ENCODE results near the gene CEP131. TPM values are rescaled to one million over a fixed set of nuclear protein-coding genes. Genes with fewer than 3 reads are reported as not detected.

The CEP131 gene
- total RNA-seq, 2 experiments from 2014 or later, result 13.6 to 20.6 TPM

DNA sequence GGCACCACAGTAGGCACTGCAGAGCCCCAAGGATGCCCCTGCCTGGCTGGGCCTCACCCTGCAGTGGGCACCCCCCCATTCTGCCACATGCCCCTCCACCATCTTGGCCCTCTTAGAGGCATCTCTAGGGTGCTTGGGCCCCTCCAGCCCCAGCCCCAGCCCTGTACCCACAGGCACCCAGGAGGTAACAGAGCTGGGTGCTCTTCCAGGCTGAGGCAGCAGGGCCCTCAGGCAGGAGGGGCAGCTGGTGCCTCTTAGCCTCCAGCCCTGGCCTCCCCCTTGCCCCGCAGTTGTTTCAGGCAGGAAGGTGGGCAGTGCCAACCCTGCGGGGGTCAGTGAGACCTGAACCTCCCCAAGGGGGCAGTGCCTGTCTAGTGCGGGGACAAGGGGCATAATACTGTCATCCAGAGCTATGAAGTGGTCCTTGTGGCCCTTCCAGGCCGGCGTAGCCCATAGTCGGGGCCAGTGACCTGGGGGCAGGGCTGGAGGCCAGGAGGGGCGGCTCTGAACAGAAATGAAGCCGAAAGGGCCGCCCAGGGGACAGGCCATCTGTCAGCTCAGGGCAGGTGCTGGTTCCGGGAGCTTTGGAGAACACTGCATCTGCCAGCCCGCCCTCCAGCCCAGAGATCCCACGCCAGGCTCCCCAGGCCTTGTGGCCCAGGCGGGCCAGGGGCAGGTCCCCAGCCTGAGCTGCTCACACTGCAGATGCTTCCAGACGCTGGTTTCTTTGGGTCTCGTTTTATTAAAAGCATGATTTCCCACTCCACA lies 51.9 kb downstream of the CEP131 start:
- Mint-ChIP-seq H3K27ac (no peak overlapping the region), H3K9me3 (ENCODE audit: low read depth) (no peaks in the 10 kb centered on the region), H3K4me3 (no peak overlapping the region), H3K4me1 (no peaks in the 10 kb centered on the region), H3K27me3 (peaks cover 14% of the 10 kb centered on the region), H3K36me3 (no peaks in the 10 kb centered on the region)
- CTCF ChIA-PET, result no interaction called here
- no peak for DNase-seq
- no peak for ATAC-seq

DNA sequence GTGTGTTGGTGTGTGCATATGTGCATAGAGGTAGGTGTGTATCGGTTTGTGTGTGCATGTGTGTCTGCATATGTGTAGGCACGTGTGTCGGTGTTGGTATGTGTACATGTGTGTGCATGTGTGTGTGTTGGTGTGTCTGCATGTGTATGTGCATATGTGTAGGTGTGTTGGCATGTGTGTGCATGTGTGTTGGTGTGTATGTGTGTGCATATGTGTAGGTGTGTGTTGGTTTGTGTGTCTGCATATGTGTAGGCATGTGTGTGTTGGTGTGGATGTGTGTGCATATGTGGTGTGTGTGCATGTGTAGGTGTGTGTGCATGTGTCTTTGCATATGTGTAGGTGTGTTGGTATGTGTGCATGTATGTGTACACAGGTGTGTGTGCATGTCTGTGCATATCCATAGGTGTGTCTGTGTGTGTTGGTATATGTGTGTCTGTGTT lies 52.9 kb downstream of the CEP131 start:
- CTCF ChIA-PET, result no interaction called here
- peaks cover 18% of the 10 kb centered on the region for H3K27me3 Mint-ChIP-seq
- H3K4me3 Mint-ChIP-seq, result no peak overlapping the region
- DNase-seq (no peak), ATAC-seq (no peak)
- no peaks in the 10 kb centered on the region for H3K36me3 Mint-ChIP-seq
- no peaks in the 10 kb centered on the region for H3K4me1 Mint-ChIP-seq
- no peak overlapping the region for H3K27ac Mint-ChIP-seq
- H3K9me3 Mint-ChIP-seq (ENCODE audit: low read depth), result no peaks in the 10 kb centered on the region

DNA sequence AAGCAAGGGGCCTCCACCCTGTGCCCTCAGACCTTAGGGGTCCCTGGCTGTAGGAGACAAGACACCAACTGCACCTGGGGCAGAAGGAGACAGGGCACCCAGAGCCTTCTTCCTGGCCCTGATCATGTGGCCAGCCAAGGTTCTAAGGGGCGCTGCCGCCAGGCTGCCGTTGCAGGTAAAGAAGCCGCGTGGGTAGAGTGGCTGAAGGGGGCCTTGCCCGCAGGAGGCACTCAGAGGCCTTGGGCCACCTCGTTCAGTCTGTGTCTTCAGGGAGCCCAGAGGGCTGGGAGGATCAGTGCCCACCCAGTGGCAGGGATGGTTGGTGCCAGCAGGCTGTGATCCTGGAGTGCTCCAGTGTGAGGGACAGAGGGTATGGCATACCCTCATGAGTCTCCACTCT lies 55.1 kb downstream of the CEP131 start:
- Mint-ChIP-seq H3K36me3 (no peaks in the 10 kb centered on the region), H3K27me3 (peaks cover 14% of the 10 kb centered on the region), H3K4me3 (no peak overlapping the region), H3K4me1 (no peaks in the 10 kb centered on the region), H3K9me3 (ENCODE audit: low read depth) (no peaks in the 10 kb centered on the region), H3K27ac (no peak overlapping the region)
- CTCF ChIA-PET, result no interaction called here
- no peak for DNase-seq
- no peak for ATAC-seq

DNA sequence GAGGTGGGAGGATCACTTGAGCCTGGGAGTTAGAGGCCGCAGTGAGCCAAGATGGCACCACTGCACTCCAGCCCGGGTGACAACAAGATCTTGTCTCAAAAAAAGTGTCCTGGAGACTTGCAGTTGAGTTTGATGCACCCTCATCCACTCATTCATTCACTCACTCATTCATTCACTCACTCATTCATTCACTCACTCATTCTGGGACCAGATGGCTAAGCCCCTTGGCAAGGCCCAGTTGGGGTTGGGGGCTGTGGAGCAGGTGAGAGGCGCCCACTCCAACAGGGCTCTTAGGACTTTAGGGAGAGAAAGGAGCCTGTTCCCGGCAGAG lies 55.6 kb downstream of the CEP131 start:
- Mint-ChIP-seq H3K4me3 (no peak overlapping the region), H3K27me3 (peaks cover 14% of the 10 kb centered on the region), H3K27ac (no peak overlapping the region), H3K36me3 (no peaks in the 10 kb centered on the region), H3K9me3 (ENCODE audit: low read depth) (no peaks in the 10 kb centered on the region), H3K4me1 (no peaks in the 10 kb centered on the region)
- ATAC-seq (no peak), DNase-seq (no peak)
- CTCF ChIA-PET, result no interaction called here

DNA sequence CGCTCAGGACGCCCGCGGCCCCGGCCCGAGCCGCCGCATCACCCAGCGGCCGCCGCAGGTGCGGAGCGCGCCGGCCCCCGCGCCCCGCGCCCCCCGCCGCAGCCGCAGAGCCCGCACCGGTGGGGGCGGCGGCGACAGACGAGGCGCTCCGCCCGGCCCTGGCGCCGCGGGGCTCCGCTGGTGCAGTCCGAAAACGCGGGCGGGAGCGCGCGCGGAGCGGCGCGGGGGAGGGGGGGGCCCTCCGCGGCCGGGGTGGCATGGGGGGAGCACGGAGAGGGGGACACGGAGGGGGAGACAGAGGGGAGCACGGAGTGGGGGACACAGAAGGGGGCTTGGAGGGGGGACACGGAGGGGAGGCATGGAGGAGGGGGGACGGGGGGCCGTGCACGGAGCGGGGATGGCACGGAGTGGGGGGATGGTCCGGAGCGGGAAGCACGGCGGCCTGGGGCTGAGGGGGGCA lies 56.7 kb downstream of the CEP131 start, which contains the start of gene AATK:
Gene AATK, minus strand, starts transcription at position 189 of the 460 bp plus-strand sequence. CDS start 229 bp downstream, outside the sequence.
- no peak for DNase-seq
- ATAC-seq, result no peak
- Mint-ChIP-seq H3K36me3 (no peaks in the 10 kb centered on the region), H3K27ac (no peak within 1 kb of the TSS), H3K4me1 (no peaks in the 10 kb centered on the region), H3K4me3 (no peak within 1 kb of the TSS), H3K27me3 (peaks cover 14% of the 10 kb centered on the region), H3K9me3 (ENCODE audit: low read depth) (no peaks in the 10 kb centered on the region)
- CTCF ChIA-PET, result no interaction called here

DNA sequence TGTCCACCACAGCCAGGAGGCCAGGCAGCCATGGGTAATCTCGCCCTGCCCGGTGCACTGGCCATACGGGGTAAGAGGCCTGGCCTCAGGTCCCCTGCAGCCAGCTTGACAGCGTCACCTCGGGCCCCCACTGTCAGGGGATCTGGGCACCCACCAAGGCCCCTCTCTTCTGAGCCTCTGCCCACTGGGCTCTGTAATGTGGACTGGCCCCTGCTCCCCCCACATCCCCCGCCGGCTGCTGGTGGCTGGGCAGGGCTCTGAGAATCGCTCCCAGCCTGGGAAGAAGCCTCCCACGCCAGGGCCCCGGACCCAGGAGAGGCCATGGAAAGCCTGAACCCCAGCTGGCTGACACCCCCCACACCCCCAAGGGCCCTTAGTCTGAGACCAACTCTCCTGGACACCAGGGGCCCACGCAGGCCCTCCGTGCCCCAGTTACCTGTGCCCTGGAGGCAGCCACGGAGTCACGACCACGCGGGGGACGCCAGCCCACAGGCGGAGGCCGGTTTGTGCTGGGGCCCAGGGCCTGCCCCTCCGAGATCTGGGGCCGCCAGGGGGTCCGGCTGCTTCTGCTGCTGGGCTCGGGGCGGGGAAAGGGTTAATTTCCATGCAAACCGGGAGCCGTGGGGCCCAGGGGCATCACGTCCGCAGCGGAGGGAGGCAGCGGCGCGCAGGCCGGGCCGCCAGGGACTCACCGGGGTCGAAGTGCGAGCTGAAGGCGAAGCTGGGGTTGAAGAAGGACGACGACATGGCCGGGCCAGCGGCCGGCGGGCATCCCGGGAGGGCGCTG lies 57.3 kb downstream of the CEP131 start, which contains the start of gene PVALEF:
Gene PVALEF, plus strand, starts transcription at position 262 of the 787 bp plus-strand sequence. CDS start 15,720 bp downstream, outside the sequence.
- CTCF ChIA-PET, result no interaction called here

DNA sequence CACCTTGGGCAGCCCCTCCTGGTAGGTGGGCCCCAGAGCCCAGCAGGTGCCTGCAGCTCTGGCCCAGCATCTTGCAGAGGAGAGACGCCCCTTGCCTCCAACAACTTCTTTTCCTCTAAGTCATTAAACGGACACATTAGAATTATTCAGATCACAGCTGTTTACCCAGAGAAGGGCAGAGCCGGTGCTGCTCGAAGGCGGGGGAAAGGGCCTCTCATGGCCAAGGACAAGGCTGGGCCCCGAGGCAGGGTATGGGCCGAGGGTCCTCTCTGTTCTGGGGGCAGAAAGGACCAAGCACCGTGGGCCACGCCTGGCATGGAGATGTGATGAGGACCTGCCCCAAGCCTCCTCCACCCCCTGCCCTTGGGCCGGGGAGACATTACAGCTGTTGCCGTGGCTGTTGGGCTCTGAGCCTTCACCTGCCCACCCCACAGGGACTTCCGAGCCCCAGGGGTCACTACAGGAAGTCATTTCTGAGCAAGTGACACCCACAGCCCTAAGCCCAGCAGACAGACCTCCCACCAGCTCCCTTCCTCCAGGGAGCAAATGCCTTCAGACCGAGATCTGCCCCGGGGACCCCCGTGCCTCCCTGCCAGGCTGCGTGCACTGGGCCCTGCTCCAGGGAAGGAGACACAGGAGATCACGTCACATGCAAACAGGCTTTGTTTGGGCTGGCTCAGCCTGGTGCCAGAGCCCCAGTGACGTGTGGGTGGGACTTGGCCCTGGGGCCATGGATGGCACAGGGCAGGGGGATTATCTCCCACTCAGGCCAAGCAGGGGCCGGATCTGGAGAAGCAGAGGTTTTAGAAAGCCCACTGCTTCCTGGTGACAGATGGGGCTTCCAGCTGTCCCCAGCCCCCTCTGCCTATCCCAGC lies 58.2 kb downstream of the CEP131 start:
- no peaks in the 10 kb centered on the region for H3K36me3 Mint-ChIP-seq
- no peaks in the 10 kb centered on the region for H3K4me1 Mint-ChIP-seq
- peaks cover 14% of the 10 kb centered on the region for H3K27me3 Mint-ChIP-seq
- CTCF ChIA-PET, result no interaction called here
- DNase-seq, result no peak
- no peaks in the 10 kb centered on the region for H3K9me3 Mint-ChIP-seq (ENCODE audit: low read depth)
- ATAC-seq, result no peak
- no peak overlapping the region for H3K27ac Mint-ChIP-seq
- no peak overlapping the region for H3K4me3 Mint-ChIP-seq

More for the DNA sequence above, 57.3 kb downstream of the CEP131 start, which contains the start of gene PVALEF:
- H3K4me3 Mint-ChIP-seq, result no peak within 1 kb of the TSS
- DNase-seq (no peak), ATAC-seq (no peak)
- no peaks in the 10 kb centered on the region for H3K9me3 Mint-ChIP-seq (ENCODE audit: low read depth)
- peaks cover 14% of the 10 kb centered on the region for H3K27me3 Mint-ChIP-seq
- no peaks in the 10 kb centered on the region for H3K4me1 Mint-ChIP-seq
- H3K36me3 Mint-ChIP-seq, result no peaks in the 10 kb centered on the region
- H3K27ac Mint-ChIP-seq, result no peak within 1 kb of the TSS

DNA sequence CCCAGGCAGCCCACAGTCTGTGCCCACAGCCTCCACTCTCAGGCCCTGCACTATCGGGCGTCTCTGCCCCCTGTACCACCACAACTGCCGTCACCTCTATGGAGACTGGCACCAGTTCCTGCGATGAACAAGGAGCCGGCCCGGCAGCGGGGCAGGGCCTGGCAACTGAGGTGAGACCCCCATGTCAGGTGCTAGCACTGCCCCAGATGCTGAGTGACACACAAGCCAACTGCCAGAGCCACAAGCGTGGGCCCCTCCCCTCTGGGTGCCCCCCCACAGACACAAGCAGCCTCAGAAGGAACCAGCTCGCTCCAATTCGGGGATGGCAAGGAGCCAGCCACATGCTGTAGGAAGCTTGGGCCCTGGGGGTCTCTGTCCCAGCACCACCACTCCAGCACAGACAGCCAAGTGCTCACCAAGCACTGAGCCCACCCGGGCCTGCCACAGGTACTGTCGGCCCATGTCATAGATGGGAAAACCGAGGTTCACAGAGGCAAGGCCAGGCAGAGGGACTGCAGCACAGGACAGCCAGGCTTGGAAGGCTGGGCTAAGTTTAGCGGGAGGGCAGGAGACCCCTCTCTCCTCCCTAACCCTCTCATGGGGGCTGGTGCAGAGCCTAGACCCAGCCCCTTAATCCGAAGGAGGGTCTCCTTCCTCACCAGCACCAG lies 58.9 kb downstream of the CEP131 start:
- no peaks in the 10 kb centered on the region for H3K9me3 Mint-ChIP-seq (ENCODE audit: low read depth)
- H3K27ac Mint-ChIP-seq, result no peak overlapping the region
- H3K4me1 Mint-ChIP-seq, result no peaks in the 10 kb centered on the region
- H3K4me3 Mint-ChIP-seq, result no peak overlapping the region
- no peaks in the 10 kb centered on the region for H3K36me3 Mint-ChIP-seq
- H3K27me3 Mint-ChIP-seq, result peaks cover 14% of the 10 kb centered on the region
- DNase-seq, result no peak
- ATAC-seq, result no peak
- CTCF ChIA-PET, result no interaction called here

DNA sequence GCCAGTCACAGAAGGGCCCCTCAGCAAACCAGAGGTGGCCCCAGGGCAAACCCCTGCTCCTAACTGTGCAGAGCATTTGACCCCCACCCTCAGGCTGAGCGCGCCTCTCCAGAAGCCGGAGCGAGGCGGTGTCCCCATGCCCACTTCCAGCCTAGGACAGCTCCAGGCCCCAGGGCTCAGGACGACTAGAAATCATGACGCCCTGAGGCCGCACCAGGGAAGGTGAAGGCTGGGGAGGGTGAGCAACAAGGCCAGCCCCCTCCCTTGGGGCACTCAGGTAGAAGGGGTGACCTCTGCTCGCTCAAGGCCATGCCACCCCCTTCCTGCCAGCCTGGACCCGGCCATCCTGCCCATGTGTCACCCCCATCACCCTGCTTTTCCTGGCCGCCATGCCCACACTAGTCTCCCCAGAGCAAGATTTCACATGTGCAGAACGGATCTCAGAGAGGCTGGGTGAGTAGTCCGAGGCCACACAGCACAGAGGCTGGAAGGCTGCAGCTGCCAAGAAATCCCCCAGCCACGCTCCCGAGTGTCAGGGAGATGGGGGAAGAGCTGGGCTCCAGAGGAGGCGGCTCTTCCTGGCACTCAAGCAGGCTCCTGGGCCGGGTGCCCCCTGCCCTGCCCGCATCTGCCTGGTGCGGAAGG lies 59.6 kb downstream of the CEP131 start:
- Mint-ChIP-seq H3K4me1 (no peaks in the 10 kb centered on the region), H3K9me3 (ENCODE audit: low read depth) (no peaks in the 10 kb centered on the region), H3K36me3 (no peaks in the 10 kb centered on the region), H3K27ac (no peak overlapping the region), H3K4me3 (no peak overlapping the region), H3K27me3 (peaks cover 12% of the 10 kb centered on the region)
- DNase-seq (no peak), ATAC-seq (no peak)
- CTCF ChIA-PET, result no interaction called here

DNA sequence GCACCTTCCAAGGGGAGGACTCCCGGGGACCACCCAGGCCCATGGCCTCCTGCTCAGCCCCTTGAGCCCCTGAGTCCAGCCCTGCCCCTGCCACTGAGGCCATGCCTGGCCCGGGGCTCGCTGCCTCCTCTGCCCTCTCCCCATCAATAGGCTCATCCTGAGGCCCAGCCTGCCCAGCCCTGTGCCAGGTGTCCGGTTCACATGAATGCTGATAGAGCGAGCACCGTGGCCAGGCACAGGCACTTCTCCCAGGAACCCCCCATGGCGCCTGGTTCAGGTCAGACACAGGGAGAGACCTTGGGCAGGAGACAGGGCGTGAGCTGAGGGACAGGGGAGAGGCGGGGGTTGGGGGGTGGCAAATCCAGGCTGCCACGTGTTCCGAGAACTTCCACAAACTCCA lies 60.3 kb downstream of the CEP131 start:
- CTCF ChIA-PET, result interaction anchor here (0.6 kb wide), 1 partner anchor 933 kb away, joined by 3 read pairs; no protein-coding TSS in a partner anchor
- H3K4me3 Mint-ChIP-seq, result no peak overlapping the region
- no peak overlapping the region for H3K27ac Mint-ChIP-seq
- H3K9me3 Mint-ChIP-seq (ENCODE audit: low read depth), result no peaks in the 10 kb centered on the region
- no peak for ATAC-seq
- no peak for DNase-seq
- H3K27me3 Mint-ChIP-seq, result peaks cover 12% of the 10 kb centered on the region
- H3K4me1 Mint-ChIP-seq, result no peaks in the 10 kb centered on the region
- H3K36me3 Mint-ChIP-seq, result no peaks in the 10 kb centered on the region

- no peak overlapping the region for H3K27ac Mint-ChIP-seq
- ATAC-seq (no peak), DNase-seq (no peak)
- H3K4me1 Mint-ChIP-seq, result no peaks in the 10 kb centered on the region
- no peaks in the 10 kb centered on the region for H3K36me3 Mint-ChIP-seq
- CTCF ChIA-PET, result no interaction called here
- H3K4me3 Mint-ChIP-seq, result no peak overlapping the region
- H3K9me3 Mint-ChIP-seq (ENCODE audit: low read depth), result no peaks in the 10 kb centered on the region
- peaks cover 7% of the 10 kb centered on the region for H3K27me3 Mint-ChIP-seq
These were observed 60.8 kb downstream of the CEP131 start for GRCh38 chr17:81161972-81162371.

GRCh38 chr17:81161536-81161935 lies 61.2 kb downstream of the CEP131 start:
- ATAC-seq, result no peak
- Mint-ChIP-seq H3K27ac (no peak overlapping the region), H3K9me3 (ENCODE audit: low read depth) (no peaks in the 10 kb centered on the region), H3K36me3 (no peaks in the 10 kb centered on the region), H3K4me3 (no peak overlapping the region), H3K4me1 (no peaks in the 10 kb centered on the region), H3K27me3 (peaks cover 7% of the 10 kb centered on the region)
- no peak for DNase-seq
- CTCF ChIA-PET, result no interaction called here
